H1 (cell line): ENCODE measurements around the gene OSBP2. TPM values are rescaled to one million over a fixed set of nuclear protein-coding genes. Genes with fewer than 3 reads are reported as not detected.

Experiments used
- CHD7 ChIP-seq: fragments of 300-600 bp; sonication (generic); IDR thresholded peaks from 2 replicates; pipeline ENCODE4 v1.7.1; 2012; ENCODE audit warnings: low read length, moderate library complexity, mild to moderate bottlenecking, inconsistent platforms; ENCODE audit not compliant: insufficient replicate concordance
- polyA plus RNA-seq, 7 experiments: library from polyadenylated mRNA; depleted of rRNA in 3 of 7; stranded (reverse) in 5 of 7; unstranded in 2 of 7; fragments of >200 nt in 5 of 7; fragments of 200-250 nt in 2 of 7; gene quantifications; 1 replicate in 5 of 7; 2 replicates in 1 of 7; 4 replicates in 1 of 7; pipeline versions ENCODE4 v1.2.1 to v1.2.3, GENCODE V29; 2011 to 2013; ENCODE audit warnings: missing spikeins in 2 of 7, mixed read lengths in 2 of 7
- total RNA-seq: library from RNA; stranded (reverse); fragmentation: NEBNext Ultra II Directional; extraction: Animal tissue kit (Norgen Biotek cat#: 25700); gene quantifications from 2 replicates; pipeline ENCODE4 v1.2.1, GENCODE V29; 2021

Gene OSBP2
- total and polyA plus RNA-seq, 2 of the 8 experiments (the other 6 are each of a cell fraction or from before 2014, with no cell fraction given) = 3.4 to 3.7 TPM

GRCh38 chr22:30885001-30885366, 190.3 kb downstream of the OSBP2 start (continued):
- TF ChIP-seq CHD7 = no peak
